GM12891 (cell line): ENCODE measurements around the gene NPPA.

Experiments used
- DNase-seq: peaks from one replicate; pipeline ENCODE4 v3.0.0; 2011; ENCODE audit warnings: low spot score; ENCODE audit not compliant: insufficient read length
- FAIRE-seq: peaks from 2 replicates; lab custom pipeline; 2011; peaks lifted over from hg19 to GRCh38; lab: Jason Lieb, UNC
- PAX5 ChIP-seq: IDR thresholded peaks from 2 replicates; pipeline ENCODE4 v1.6.1; 2011; ENCODE audit warnings: low read length, moderate library complexity, mild to moderate bottlenecking; ENCODE audit not compliant: insufficient read depth, severe bottlenecking
- POLR2A ChIP-seq: IDR thresholded peaks from 2 replicates; pipeline ENCODE4 v1.6.1; 2011; ENCODE audit warnings: low read depth, low read length, control low read depth
- POLR2AphosphoS5 ChIP-seq: IDR thresholded peaks from 2 replicates; pipeline ENCODE4 v1.6.1; 2011; ENCODE audit warnings: low read depth, low read length, control low read depth
- POU2F2 ChIP-seq: IDR thresholded peaks from 2 replicates; pipeline ENCODE4 v1.6.1; 2011; ENCODE audit warnings: low read depth, mild to moderate bottlenecking, control low read depth, low read length, moderate library complexity
- SPI1 ChIP-seq: IDR thresholded peaks from 2 replicates; pipeline ENCODE4 v1.6.1; 2011; ENCODE audit warnings: low read depth, low read length, control low read depth
- TAF1 ChIP-seq: IDR thresholded peaks from 2 replicates; pipeline ENCODE4 v1.6.1; 2011; ENCODE audit warnings: low read depth, low read length, control low read depth

Gene NPPA

DNA sequence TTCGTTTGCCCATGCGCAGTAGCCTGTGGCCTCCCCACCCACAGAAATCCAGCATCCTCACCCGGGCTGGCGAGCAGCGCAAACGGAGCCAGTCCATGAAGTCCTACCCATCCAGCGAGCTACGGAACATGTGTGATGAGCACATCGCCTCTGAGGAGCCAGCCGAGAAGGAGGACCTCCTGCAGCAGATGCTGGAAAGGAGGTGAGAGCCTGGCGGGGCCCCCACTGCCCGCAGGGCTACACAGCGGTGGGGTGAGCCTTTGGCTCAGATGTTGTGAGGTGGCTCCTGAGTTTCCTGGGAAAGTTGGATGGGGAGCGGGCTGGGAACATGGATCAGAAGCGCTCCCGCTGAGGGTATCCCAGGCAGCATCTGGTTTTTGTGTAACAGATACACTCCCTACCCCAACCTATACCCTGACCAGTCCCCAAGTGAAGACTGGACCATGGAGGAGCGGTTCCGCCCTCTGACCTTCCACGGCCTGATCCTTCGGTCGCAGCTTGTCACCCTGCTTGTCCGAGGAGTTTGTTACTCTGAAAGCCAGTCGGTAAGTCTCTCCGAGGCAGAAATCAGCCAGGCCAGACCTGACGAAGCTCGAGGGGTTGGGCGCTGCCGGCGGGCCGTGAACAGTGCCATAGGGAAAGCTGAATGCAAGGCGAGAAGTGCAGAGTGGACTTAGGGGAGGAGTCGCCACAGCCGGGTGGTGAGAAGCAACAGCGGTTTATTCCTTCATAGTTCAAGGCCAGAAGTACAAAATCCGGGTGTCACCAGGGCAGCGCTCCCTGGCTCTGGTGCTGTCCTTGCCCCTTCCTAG is 10.4 kb downstream of the NPPA start:
- DNase-seq (no peak), FAIRE-seq (no peak)
- TF ChIP-seq POLR2A (no peak), PAX5 (no peak), POLR2AphosphoS5 (no peak), SPI1 (no peak), POU2F2 (no peak), TAF1 (no peak)

DNA sequence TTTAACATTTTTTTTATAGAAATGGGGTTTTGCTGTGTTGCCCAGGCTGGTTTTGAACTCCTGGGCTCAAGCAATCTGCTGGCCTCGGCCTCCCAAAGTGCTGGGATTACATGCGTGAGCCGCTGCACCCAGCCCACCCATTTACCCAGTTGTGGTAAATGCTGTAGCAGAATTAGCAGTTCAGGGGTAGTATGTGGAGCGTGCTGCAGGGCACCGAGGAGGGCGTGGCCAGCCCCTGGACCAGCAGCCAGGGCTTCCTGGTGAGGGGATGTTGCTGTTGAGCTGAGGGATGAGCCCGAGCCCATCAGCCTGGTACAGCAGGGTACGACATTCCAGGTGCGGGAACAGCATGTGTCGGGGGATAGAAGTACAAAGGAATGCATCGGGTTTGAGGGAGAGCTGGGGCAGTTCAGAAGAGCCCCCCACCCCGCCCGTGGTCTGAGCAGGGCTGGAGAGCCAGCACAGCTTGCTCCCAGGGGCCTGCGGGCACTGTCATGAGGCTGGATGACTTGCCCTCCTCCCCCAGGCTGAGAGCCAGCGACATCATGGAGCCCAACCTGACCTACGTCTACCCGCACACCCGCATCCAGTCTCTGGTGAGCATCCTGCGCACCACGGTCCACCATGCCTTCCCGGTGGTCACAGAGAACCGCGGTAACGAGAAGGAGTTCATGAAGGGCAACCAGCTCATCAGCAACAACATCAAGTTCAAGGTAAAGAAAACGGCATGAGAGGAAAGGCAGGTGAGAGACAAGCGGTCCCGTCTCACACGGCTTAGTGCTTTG is 11.9 kb downstream of the NPPA start:
- DNase-seq (no peak), FAIRE-seq (no peak)
- TF ChIP-seq POLR2A (no peak), TAF1 (no peak), POU2F2 (no peak), PAX5 (no peak), SPI1 (no peak), POLR2AphosphoS5 (no peak)

DNA sequence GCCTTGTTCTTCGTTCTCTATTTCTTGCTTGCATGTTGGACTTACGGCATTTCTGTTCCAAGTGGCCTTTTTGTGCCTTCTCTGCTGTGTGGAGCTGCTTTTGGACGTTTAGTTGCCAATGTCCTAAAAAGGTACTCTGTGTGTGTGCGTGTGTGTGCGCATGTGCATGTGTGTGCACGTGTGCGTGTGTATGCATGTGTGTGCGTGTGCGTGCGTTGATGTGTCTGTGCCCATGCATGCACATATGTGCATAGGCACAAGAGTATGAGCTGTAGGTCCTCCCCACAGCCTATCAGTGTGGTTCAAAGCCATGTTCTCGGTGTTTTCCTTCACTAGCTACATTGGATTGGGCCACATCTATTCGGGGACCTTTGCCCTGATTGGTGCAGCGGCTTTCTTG is 13.7 kb downstream of the NPPA start:
- DNase-seq (no peak), FAIRE-seq (peak; percentile 64)
- TF ChIP-seq POU2F2, result 0 out of 2 replicates have a peak, but pooled peaks have one; percentile 36
- TF ChIP-seq POLR2AphosphoS5, result no peak

DNA sequence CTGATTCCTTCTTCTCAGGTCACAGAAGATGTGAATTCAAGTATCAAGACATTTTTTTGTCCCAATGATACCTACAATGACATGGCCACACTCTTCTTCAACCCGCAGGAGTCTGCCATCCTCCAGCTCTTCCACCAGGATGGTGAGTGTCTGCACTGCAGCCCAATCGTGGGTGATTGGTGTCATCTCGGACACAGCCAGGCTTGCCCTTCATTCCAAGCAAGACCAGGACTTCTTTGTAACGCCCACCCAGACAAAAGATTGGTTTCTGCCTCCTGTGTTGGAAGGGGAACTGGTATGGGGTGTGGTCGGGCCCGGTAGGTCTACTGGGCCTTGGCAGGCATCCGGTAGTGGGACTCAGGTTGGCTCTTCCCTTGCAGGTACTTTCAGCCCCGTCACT is 14.1 kb downstream of the NPPA start:
- FAIRE-seq, result no peak
- no peak for TF ChIP-seq TAF1
- TF ChIP-seq SPI1, result no peak
- TF ChIP-seq POLR2A, result no peak
- TF ChIP-seq POLR2AphosphoS5, result no peak
- no peak for TF ChIP-seq PAX5
- TF ChIP-seq POU2F2, result no peak
- no peak for DNase-seq

DNA sequence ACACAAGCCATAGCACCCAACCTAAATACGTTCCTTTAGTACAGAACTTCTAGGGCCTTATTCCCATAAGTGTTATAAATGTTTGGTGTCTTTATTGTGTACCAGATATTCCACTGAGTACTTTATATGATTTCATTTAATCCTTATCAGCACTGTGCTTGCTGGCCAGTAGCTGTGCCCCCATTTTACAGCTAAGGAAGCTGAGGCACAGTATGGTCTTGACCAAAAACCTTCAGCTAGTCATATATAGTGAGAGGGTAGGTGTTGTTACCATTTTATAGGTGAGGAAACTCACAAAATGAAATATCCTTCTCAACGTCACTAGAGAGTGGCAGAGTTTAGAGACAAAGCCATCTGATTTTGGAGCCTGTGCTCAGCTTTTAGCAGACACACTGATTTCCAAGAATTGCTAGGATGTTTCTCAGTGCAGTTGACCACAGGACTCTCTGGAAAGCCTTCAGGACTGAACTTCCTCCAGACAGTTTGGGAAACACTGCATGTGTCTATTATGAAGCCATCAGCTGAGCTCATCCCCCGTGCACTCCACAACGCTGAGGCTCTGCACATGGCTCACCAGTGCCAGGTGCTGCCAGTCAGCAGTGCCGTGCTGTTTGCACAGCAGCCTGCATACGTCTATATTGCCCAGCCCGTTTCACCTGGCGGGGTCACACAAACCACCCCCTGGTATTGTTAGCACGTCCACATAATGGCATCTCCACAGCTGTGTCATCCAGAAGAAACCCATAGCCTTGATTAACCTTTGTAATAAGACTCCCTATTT is 15.4 kb downstream of the NPPA start:
- FAIRE-seq, result no peak
- TF ChIP-seq SPI1, result no peak
- TF ChIP-seq TAF1, result no peak
- no peak for TF ChIP-seq PAX5
- no peak for TF ChIP-seq POLR2AphosphoS5
- no peak for TF ChIP-seq POU2F2
- TF ChIP-seq POLR2A, result no peak
- DNase-seq, result no peak

DNA sequence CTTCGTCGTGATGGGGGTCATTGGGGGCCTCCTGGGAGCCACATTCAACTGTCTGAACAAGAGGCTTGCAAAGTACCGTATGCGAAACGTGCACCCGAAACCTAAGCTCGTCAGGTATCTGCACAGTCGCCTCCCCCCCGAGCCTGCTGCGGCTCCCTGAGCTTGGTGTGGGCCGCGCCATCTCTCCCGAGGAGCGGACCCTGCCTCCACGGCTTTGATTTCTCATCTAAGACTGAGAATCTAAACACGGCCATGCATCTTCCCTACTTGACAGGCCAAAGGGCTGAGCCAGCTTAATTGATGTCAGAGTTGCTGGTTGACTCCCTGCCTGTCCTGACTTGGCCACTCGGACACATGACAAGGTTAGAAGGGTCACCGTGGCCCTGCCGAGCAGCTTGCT is 19.1 kb downstream of the NPPA start:
- no peak for FAIRE-seq
- TF ChIP-seq PAX5, result no peak

DNA sequence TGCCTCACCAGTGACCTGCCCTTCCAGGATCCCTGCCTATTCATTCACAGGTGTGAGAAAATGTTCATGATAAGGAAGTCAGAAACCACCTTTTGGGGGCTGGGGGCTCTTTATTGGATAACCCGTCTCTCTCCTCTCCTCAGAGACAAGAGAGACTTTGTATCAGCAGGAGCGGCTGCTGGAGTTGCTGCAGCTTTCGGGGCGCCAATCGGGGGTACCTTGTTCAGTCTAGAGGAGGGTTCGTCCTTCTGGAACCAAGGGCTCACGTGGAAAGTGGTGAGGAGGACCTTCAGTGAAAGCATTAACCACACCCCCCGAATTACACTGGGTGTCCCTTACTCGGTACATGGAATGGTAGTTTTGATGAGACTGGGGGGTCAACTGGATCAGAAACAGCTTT is 20.6 kb downstream of the NPPA start:
- FAIRE-seq (no peak), DNase-seq (no peak)
- TF ChIP-seq POLR2AphosphoS5 (no peak), TAF1 (no peak), SPI1 (no peak), POU2F2 (no peak), PAX5 (no peak), POLR2A (no peak)

More for the DNA sequence above, 19.1 kb downstream of the NPPA start:
- no peak for DNase-seq

DNA sequence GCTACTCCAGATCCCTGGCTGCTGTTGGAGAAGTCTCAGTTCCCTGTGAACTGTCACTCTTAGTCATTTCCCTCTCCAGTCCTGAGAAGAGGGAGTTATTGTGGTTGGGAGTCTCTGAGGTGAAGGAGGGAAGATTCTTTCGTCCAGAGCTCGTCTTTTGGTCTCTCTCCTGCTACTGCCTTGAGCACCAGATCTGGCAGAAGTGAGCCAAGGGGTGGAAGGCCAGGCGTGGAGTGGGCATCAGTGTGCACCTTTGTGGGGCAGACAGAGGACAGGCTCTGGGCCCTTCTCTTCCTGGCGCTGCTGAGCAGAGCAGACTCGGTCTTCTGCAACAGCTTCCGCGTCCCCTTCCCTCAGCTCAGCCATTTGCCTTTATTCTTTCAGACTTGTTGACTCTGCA is 22.5 kb downstream of the NPPA start:
- DNase-seq, result no peak
- FAIRE-seq, result no peak
- TF ChIP-seq POLR2AphosphoS5, result no peak
- no peak for TF ChIP-seq TAF1
- no peak for TF ChIP-seq PAX5
- no peak for TF ChIP-seq POU2F2
- TF ChIP-seq SPI1, result no peak
- TF ChIP-seq POLR2A, result no peak

DNA sequence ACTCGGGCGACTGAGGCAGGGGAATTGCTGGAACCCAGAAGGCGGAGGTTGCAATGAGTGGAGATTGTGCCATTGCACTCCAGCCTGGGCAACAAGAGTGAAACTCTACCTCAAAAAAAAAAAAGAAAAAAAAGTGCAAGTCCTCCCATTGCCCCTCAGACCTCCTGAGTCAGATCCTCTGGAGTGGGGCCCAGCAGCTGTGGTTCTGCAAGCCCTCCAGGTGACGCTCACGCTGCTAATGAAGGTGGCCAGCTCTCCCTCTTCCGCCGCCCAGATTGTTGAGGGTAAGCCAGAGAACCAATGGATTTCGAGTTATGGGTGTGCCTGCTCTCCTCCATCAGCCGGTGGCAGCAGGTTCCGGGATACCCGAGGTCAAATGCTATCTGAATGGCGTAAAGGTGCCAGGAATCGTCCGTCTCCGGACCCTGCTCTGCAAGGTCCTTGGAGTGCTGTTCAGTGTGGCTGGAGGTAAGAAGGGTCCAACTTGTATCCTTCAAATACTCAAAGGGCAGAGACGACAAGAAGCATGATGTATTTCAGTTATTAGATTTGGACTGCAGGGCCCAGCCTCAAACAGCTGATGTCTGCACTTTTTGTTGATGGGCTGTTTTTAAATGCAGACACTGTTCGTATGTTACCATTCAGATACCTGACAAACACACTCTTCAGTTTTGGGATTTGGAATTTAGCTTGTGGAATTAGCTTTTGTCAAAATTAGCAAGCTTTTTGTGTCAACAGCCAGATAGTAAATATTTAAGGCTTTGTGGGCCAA is 24.0 kb downstream of the NPPA start:
- no peak for FAIRE-seq
- TF ChIP-seq PAX5, result no peak
- no peak for TF ChIP-seq POLR2AphosphoS5
- no peak for TF ChIP-seq TAF1
- no peak for TF ChIP-seq POLR2A
- TF ChIP-seq SPI1, result no peak
- TF ChIP-seq POU2F2, result no peak
- no peak for DNase-seq
